Endothelial cell of umbilical vein (primary cell): ENCODE results near the gene SSTR3. TPM values are rescaled to one million over a fixed set of nuclear protein-coding genes. Genes with fewer than 3 reads are reported as not detected.

Experiments
- BruUV-seq: library from RNA; stranded (reverse); fragments of 400-500 nt; replicated peaks from 2 replicates; lab custom pipeline; 2021; lab: Mats Ljungman, UMichigan
- CTCF ChIA-PET: fragments of 300-600, 350-600 bp; sonication (Branson Sonifier 250); formaldehyde crosslinking; loops from one replicate; lab custom pipeline; 2021; ENCODE audit warnings: antibody characterized with exemption, inconsistent platforms; lab: Charles Lee
- POLR2A ChIA-PET: fragments of 300-600, 350-600 bp; sonication (Branson Sonifier 250); formaldehyde crosslinking; loops from one replicate; lab custom pipeline; 2021; ENCODE audit warnings: antibody characterized with exemption, inconsistent platforms; lab: Charles Lee
- DNase-seq: peaks from one replicate; pipeline ENCODE4 v3.0.0-alpha.2; 2011; ENCODE audit warnings: low read depth, low spot score
- FAIRE-seq: peaks from 2 replicates; lab custom pipeline; 2011; peaks lifted over from hg19 to GRCh38; lab: Jason Lieb, UNC
- H2AFZ ChIP-seq: 2 replicates; pipeline ENCODE4 v1.6.0; 2012; ENCODE audit warnings: low read depth, low read length, control low read depth, inconsistent platforms
- H3K27ac ChIP-seq: 2 replicates; pipeline ENCODE4 v1.5.1; 2011; ENCODE audit warnings: low read depth, mild to moderate bottlenecking, control low read depth, low read length, moderate library complexity; ENCODE audit not compliant: insufficient read depth
- H3K27me3 ChIP-seq, 2 experiments: 2 replicates each; pipeline versions ENCODE4 v1.6.0 to v1.6.1; 2011; ENCODE audit warnings: low read length in 2 of 2, mixed read lengths in 1 of 2; ENCODE audit not compliant: control insufficient read depth in 2 of 2, insufficient read depth in 2 of 2
- H3K36me3 ChIP-seq, 2 experiments: 2 replicates in 1 of 2; 3 replicates in 1 of 2; pipeline ENCODE4 v1.5.1; 2011; ENCODE audit warnings: low read length in 2 of 2, mild to moderate bottlenecking in 1 of 2, moderate library complexity in 1 of 2; ENCODE audit not compliant: control insufficient read depth in 2 of 2, insufficient read depth in 2 of 2; ENCODE audit errors: extremely low read depth in 1 of 2
- H3K4me1 ChIP-seq: 3 replicates; pipeline ENCODE4 v1.5.1; 2011; ENCODE audit warnings: mild to moderate bottlenecking, low read length; ENCODE audit not compliant: control insufficient read depth, insufficient read depth; ENCODE audit errors: extremely low read depth
- H3K4me2 ChIP-seq: 2 replicates; pipeline ENCODE4 v1.6.1; 2011; ENCODE audit warnings: low read length, control low read depth, mixed read lengths; ENCODE audit not compliant: insufficient read depth
- H3K4me3 ChIP-seq, 3 experiments: fragments of 200-600 bp in 1 of 3; sonication (generic), shearing (Covaris generic) in 1 of 3; replicated peaks in 1 of 3; 2 replicates each; pipeline ENCODE4 v1.5.1; 2011 to 2016; ENCODE audit warnings: control low read depth in 3 of 3, low read length in 3 of 3, mild to moderate bottlenecking in 2 of 3, inconsistent platforms in 1 of 3, low read depth in 1 of 3, moderate library complexity in 1 of 3; ENCODE audit not compliant: insufficient read depth in 1 of 3
- H3K79me2 ChIP-seq: 2 replicates; pipeline ENCODE4 v1.6.0; 2012; ENCODE audit warnings: low read length, inconsistent platforms; ENCODE audit not compliant: control insufficient read depth, insufficient read depth
- H3K9ac ChIP-seq: replicated peaks from 2 replicates; pipeline ENCODE3; 2011; ENCODE audit warnings: low read length, control low read depth; ENCODE audit not compliant: insufficient read depth; ENCODE audit errors: extremely low read depth
- H3K9me1 ChIP-seq: replicated peaks from 3 replicates; pipeline ENCODE4 v1.6.0; 2011; ENCODE audit warnings: mild to moderate bottlenecking, low read length; ENCODE audit not compliant: control insufficient read depth, insufficient read depth; ENCODE audit errors: extremely low read depth
- H3K9me3 ChIP-seq: replicated peaks from 2 replicates; pipeline ENCODE4 v1.5.1; 2012; ENCODE audit warnings: low read length, inconsistent platforms; ENCODE audit not compliant: control insufficient read depth, insufficient read depth
- H4K20me1 ChIP-seq: replicated peaks from 2 replicates; pipeline ENCODE3; 2011; ENCODE audit warnings: mild to moderate bottlenecking, low read length; ENCODE audit not compliant: control insufficient read depth, insufficient read depth; ENCODE audit errors: extremely low read depth
- EZH2 ChIP-seq: IDR thresholded peaks from 2 replicates; pipeline ENCODE4 v1.6.1; 2012; ENCODE audit warnings: borderline replicate concordance, low read depth, mild to moderate bottlenecking, moderate library complexity, low read length, inconsistent platforms; ENCODE audit not compliant: severe bottlenecking
- FOS ChIP-seq: IDR thresholded peaks from 2 replicates; pipeline ENCODE4 v1.6.1; 2011; ENCODE audit warnings: mild to moderate bottlenecking, low read length, moderate library complexity, borderline replicate concordance; ENCODE audit not compliant: insufficient read depth
- GATA2 ChIP-seq: IDR thresholded peaks from 2 replicates; pipeline ENCODE4 v1.7.0; 2011; ENCODE audit warnings: low read depth, mild to moderate bottlenecking, moderate library complexity, mixed read lengths, low read length; ENCODE audit not compliant: insufficient read length, insufficient read depth
- JUN ChIP-seq: IDR thresholded peaks from 2 replicates; pipeline ENCODE4 v1.6.1; 2011; ENCODE audit warnings: borderline replicate concordance, low read depth; ENCODE audit not compliant: insufficient read length, insufficient read depth
- MYC ChIP-seq: IDR thresholded peaks from one replicate; pipeline ENCODE4 v1.6.1; 2011; ENCODE audit warnings: mild to moderate bottlenecking, low read depth, low read length
- POLR2A ChIP-seq: IDR thresholded peaks from 2 replicates; pipeline ENCODE4 v1.6.1; 2012; ENCODE audit warnings: low read depth, mild to moderate bottlenecking, control low read depth, low read length
- POLR2AphosphoS5 ChIP-seq: IDR thresholded peaks from 2 replicates; pipeline ENCODE4 v1.6.1; 2012; ENCODE audit warnings: low read depth, mild to moderate bottlenecking, control low read depth, low read length, moderate library complexity; ENCODE audit not compliant: insufficient read depth
- dilution Hi-C: fragments of 300-500 bp; cut with MboI; formaldehyde crosslinking; loops from one replicate; pipeline ENCODE4 v1.15.0; 2019; ENCODE audit warnings: low sequenced_read_pairs; ENCODE audit not compliant: extremely low pct_ligation_motif_present
- intact Hi-C: fragments of 100-400 bp; cut with micrococcal nuclease; formaldehyde crosslinking; loops from one replicate; pipeline ENCODE4 v1.10.0; 2022
- polyA plus RNA-seq, 4 experiments: library from polyadenylated mRNA; depleted of rRNA in 3 of 4; stranded (reverse) in 3 of 4; unstranded in 1 of 4; fragments of >200 nt; gene quantifications; 2 replicates each; pipeline versions ENCODE4 v1.2.1 to v1.2.3, GENCODE V29; 2011 to 2012; ENCODE audit warnings: missing spikeins in 1 of 4
- total RNA-seq: library from RNA; stranded (reverse); gene quantifications from 2 replicates; pipeline ENCODE4 v1.2.3, GENCODE V29; 2021
- TF ChIP-seq, protein P1 (sequence below), 2 donors: IDR thresholded peaks; 1 replicate in 1 of 2; 2 replicates in 1 of 2; pipeline ENCODE4 v1.5.1; 2011; ENCODE audit warnings: low read length in 2 of 2, mild to moderate bottlenecking in 2 of 2, moderate library complexity in 2 of 2, control low read depth in 1 of 2, inconsistent platforms in 1 of 2, low read depth in 1 of 2; ENCODE audit not compliant: insufficient read depth in 1 of 2; ENCODE audit errors: extremely low read depth in 1 of 2
- TF ChIP-seq, protein P2 (sequence below): IDR thresholded peaks from 2 replicates; pipeline ENCODE4 v1.6.1; 2011; ENCODE audit not compliant: insufficient read depth, insufficient read length

The SSTR3 gene
- total and polyA plus RNA-seq, 2 donors (not counting 3 experiments of a cell fraction or from before 2014, with no cell fraction given) = not detected

DNA sequence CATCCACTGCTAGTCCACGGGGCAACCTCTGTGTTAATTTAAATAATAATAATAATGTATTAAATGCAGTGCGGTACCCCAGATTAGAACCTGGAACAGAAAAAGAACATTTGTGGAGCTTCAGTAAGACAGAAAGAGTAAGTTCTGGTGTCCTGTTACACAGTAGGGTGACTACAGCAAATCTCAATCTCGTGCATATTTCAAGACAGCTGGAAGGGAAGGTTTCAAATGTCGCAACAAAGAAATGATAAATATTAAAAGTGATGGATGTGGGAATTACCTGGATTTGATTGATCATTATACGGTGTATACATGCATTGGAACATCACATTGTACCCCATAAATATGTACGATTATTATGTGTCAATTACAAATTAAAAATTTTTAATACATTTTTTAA lies 33.5 kb upstream of the SSTR3 start:
- Histone ChIP-seq H3K9me1 (no peaks in the 10 kb centered on the region), H3K27ac (no peak overlapping the region), H2AFZ (no peak overlapping the region), H3K4me3 (no peak overlapping the region), H3K36me3 (peaks cover 0 to 1% of the 10 kb centered on the region in 2 experiments), H3K9me3 (no peaks in the 10 kb centered on the region), H3K27me3 (no peaks in the 10 kb centered on the region), H3K4me2 (no peak overlapping the region), H3K79me2 (peaks cover 10% of the 10 kb centered on the region), H3K4me1 (peaks cover 34% of the 10 kb centered on the region), H3K9ac (no peak overlapping the region), H4K20me1 (no peaks in the 10 kb centered on the region)
- FAIRE-seq (no peak), DNase-seq (no peak)
- BruUV-seq = no TSS peak
- ChIA-PET CTCF (interaction anchor here (5.8 kb wide), 1 partner anchor 14 kb away, joined by 83 read pairs; no protein-coding TSS in a partner anchor), POLR2A (no interaction called here)
- dilution Hi-C loops (no loop called here), intact Hi-C loops (no loop called here)
- no peak for TF ChIP-seq POLR2AphosphoS5
- TF ChIP-seq, protein P1, sequence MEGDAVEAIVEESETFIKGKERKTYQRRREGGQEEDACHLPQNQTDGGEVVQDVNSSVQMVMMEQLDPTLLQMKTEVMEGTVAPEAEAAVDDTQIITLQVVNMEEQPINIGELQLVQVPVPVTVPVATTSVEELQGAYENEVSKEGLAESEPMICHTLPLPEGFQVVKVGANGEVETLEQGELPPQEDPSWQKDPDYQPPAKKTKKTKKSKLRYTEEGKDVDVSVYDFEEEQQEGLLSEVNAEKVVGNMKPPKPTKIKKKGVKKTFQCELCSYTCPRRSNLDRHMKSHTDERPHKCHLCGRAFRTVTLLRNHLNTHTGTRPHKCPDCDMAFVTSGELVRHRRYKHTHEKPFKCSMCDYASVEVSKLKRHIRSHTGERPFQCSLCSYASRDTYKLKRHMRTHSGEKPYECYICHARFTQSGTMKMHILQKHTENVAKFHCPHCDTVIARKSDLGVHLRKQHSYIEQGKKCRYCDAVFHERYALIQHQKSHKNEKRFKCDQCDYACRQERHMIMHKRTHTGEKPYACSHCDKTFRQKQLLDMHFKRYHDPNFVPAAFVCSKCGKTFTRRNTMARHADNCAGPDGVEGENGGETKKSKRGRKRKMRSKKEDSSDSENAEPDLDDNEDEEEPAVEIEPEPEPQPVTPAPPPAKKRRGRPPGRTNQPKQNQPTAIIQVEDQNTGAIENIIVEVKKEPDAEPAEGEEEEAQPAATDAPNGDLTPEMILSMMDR (IDR thresholded peaks at IDR 0.05; ENCODE audit: extremely low read depth in 1 of 2, insufficient read depth in 1 of 2, low read depth in 1 of 2, low read length in 2 of 2) = no peak
- no peak for TF ChIP-seq POLR2A
- no peak for TF ChIP-seq MYC
- TF ChIP-seq GATA2 = no peak
- TF ChIP-seq, protein P2, sequence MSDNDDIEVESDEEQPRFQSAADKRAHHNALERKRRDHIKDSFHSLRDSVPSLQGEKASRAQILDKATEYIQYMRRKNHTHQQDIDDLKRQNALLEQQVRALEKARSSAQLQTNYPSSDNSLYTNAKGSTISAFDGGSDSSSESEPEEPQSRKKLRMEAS = no peak
- no peak for TF ChIP-seq JUN
- TF ChIP-seq EZH2 = no peak
- no peak for TF ChIP-seq FOS
